Head of caudate nucleus (tissue), 42 donors: Measurements from ENCODE around the gene APOL5.
A peak's percentile ranks its signal among the peaks of the same experiment; 100 is the strongest.

Experiments used
- DNase-seq, 42 donors: peaks; one replicate each; pipeline versions ENCODE4 v3.0.0 to v3.0.0-alpha.2; 2020 to 2021; ENCODE audit warnings: mixed read lengths in 7 of 42
- intact Hi-C: fragments of 100-400 bp; cut with DNase I; formaldehyde crosslinking; loops from one replicate; pipeline ENCODE4 v1.15.0; 2022

The APOL5 gene

DNA sequence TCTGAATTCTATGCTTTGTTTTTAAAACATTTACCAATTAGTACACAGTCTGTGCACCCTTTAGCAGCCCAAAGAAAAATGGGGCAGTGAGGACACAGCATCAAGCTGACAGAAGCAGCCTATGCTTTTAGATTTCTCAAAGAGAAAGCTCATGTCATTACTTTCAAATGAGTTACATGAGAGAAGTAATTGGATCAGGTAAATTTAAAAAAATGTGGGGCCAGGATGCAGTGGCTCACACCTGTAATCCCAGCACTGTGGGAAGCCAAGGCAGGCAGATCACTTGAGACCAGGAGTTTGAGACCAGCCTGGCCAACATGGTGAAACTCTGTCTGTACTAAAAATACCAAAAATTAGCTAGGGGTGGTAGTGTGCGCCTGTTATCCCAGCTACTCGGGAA is 57.7 kb downstream of the APOL5 start:
- intact Hi-C loops = no loop called here
- no peak for DNase-seq

- intact Hi-C loops = no loop called here
- peak in 1 of 42 donors; percentile 41 for DNase-seq
These were observed 59.8 kb downstream of the APOL5 start for GRCh38 chr22:35777335-35777975.
